Measurements from ENCODE around the gene EYS. TPM values are rescaled to one million over a fixed set of nuclear protein-coding genes. Genes with fewer than 3 reads are reported as not detected.

The EYS gene
- polyA plus RNA-seq, 3 donors, result 0.69 to 0.79 (median 0.70) TPM

DNA sequence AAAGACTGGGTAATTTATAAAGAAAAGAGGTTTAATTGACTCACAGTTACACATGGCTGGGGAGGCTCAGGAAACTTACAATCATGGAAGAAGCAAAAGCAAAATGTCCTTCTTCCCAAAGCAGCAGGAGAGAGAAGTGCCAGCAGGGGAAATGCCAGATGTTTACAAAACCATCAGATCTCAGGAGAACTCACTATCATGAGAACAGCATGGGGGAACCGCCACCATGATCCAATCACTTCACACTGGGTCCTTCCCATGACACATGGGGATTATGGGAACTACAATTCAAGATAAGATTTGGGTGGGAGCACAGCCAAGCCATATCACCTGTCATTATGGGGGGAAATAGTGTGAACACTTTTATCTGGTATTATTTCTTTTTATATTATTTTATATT lies 557.2 kb downstream of the EYS start:
- DNase-seq (ENCODE audit: extremely low read depth in 1 of 11, low read depth in 9 of 11, low spot score in 4 of 11), result no peak

DNA sequence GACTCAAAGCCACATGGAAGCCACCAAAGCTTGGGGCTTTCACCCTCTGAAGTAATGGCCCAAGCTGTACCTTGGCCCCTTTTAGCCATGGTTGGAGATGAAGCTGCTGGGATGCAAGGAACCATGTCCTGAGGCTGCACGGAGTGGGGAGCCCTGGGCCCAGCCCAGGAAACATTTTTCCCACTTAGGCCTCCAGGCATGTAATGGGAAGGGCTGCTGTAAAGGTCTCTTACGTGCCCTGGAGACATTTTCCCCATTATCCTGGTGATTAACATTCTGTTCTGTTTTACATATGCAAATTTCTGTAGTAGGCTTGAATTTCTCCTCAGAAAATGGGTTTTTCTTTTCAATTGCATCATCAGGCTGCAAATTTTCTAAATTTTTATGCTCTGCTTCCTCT lies 558.2 kb downstream of the EYS start:
- DNase-seq (ENCODE audit: extremely low read depth in 1 of 11, low read depth in 9 of 11, low spot score in 4 of 11), result no peak

DNA sequence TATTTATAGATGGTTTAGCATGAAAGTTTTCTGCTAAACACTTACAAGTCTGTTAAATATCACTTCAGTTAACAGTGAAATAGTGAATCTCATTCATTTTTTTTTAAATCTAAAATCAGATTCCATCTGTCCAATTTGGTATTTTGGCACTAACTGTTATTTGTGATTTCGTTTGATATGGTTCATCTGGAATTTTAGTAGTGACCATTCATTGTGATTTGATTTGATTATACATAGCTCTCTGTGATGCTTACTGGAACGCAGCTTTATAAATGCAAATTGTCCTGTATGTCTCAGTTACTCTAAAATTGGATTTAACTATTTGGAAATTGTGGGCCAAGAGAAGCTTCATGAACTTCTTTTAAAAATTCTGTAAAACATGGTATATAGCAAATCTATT lies 571.5 kb downstream of the EYS start:
- DNase-seq (ENCODE audit: extremely low read depth in 1 of 11, low read depth in 9 of 11, low spot score in 4 of 11), result no peak

DNA sequence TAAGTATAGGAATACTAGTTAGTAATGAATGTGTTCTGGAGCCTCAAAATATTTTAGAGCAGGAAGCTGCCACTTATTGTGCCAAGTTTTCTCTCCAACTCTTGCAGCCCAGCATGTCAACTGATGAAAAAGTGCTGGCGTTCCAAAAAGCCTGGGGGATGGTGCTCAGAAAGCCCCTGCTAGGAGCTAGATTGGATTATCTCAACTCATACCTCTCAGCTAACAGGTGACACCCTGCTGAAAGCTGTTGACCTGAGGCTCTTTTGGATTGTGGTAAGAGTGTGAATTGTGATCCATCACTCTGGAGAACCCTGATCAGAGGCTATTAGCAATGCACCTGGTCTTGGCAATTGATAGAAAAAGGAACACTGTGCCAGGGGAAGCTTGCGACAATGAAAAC lies 580.4 kb downstream of the EYS start:
- no peak for DNase-seq (ENCODE audit: extremely low read depth in 1 of 11, low read depth in 9 of 11, low spot score in 4 of 11)

DNA sequence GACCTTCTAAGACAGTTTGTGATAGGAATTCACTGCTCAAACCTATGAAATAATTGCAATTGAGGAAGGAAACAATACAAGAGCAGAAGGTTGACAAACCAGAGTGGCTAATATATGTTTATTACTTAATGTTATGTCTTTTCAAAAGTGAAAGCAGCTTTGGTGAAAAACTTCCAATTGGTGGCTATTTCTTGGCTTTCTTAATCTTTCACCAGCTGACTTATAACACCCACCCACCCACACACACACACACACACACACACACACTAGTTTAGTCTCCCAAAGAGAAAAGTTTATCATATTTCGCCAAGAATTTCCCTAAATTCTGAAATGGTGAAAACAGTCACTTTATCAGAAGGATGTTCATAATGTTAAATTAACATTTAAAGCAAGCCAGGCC lies 583.5 kb downstream of the EYS start:
- no peak for DNase-seq (ENCODE audit: extremely low read depth in 1 of 11, low read depth in 9 of 11, low spot score in 4 of 11)

DNA sequence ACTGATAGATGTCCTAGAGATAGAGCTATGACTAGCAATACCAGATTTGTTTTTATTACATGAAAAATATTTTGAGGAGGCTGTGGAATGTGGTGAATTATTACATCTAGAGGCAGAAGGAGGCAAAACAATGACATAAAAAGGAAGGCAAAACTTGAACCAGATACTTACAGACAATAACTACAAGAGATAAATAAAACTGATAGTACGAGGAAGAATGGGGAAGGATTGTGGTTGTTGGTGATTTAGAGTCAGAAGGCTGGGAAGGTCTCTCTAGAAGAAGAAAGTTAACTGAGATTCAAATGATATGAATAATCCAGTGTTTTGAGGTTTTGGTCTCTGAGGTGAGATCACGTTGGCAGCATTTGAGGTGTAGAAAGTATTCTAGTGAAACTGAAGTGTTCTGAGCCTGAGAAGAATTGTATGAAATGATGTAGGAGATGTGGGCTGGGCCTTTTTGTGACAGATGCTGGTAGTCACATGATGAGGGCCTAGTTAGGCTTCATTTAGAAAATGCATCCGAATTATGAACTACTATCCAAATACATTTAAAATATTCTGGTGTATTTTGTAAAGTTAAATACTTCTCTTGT lies 589.1 kb downstream of the EYS start:
- no peak for DNase-seq (ENCODE audit: extremely low read depth in 1 of 11, low read depth in 9 of 11, low spot score in 4 of 11)

DNA sequence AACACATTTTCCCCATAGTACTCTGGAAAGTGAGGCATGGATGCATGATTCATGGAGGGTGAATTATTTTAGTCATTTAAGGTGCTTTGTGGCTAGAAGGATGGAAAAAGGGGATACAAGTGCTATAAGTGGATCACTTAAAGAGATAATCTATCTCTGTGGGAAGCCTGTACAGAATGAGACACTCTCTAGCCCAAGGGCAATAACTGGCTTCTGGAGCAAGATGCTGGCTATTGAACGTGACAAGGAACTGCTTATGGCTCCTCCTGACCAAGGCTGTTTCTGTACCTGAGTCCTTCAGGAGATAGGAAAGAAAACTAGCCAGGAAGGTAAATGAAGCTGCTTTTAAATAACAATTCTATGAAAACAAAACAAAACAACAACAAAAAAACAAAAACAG lies 590.7 kb downstream of the EYS start:
- no peak for DNase-seq (ENCODE audit: extremely low read depth in 1 of 11, low read depth in 9 of 11, low spot score in 4 of 11)

DNA sequence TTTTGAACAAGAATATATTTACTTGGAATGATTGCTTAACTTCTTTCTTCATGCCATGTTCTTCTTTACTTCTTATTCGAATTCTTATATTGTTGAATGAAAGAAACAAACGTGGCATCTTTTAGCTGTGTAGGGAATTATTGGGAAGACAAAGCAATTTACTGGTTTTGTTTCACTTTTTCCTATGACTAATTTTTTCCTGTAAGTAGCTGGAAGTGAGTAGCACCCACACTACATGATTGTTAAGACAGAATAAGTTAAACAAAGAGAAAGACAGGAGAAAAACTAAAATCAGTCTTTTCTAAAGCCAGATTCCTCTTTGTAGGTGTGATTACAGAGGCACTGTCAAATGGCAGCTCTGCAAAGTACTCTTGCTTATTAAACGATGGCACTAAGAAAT lies 593.4 kb downstream of the EYS start:
- no peak for DNase-seq (ENCODE audit: extremely low read depth in 1 of 11, low read depth in 9 of 11, low spot score in 4 of 11)

DNA sequence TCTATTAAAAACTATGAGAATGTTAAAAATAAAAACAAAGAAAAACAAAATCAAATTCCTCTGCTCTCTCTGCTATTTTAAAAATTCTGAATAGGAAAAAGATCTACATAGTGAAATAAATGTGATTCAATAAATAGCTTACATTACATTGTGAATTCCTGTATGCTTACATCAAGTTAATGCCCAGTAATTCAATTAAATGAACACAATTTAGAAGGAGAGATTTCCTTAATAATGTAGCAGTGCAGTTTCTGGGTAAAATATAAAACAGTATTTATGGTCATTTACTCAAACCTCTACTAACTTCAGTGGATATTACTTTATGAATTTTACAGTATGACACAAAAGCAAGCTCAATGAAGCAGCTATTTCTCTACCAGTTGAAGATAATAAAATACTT lies 594.6 kb downstream of the EYS start:
- DNase-seq (ENCODE audit: extremely low read depth in 1 of 11, low read depth in 9 of 11, low spot score in 4 of 11), result no peak

DNA sequence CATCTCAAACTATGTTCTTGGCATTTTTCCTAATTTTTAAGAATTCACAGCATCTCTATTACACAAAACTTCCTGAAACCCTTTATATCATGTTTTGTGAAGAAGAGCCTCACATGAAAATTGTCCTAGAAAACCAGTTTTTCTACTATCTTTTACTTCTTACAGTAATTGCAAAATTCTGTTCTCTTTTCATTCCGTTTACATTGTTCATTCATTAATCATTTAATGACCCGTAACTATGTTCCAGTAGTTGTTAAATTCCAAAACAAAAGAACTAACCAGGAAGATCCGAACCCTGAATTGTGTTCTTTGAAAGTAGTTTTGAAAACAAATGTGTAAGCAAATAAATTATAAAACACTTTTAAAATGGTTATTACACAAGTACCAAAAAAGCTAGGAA lies 597.0 kb downstream of the EYS start:
- DNase-seq (ENCODE audit: extremely low read depth in 1 of 11, low read depth in 9 of 11, low spot score in 4 of 11), result no peak

DNA sequence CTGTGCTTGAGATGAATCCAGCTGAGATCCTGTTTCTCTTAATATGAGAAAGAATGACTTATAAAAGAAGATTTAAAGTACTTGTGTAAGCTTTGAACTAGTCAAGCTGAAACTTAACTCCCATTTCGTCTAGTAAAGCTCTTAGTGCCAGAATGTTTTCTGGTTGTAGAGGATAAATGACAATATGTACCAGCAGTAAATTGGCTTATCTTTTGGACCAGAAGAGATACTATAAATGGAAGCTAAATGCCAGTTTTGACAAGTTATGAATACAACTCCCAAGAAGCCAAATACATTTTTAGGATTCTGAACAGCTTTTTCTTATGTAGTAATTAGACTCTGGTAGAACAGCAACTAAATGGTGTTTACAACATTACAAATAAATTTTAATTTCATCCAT lies 608.7 kb downstream of the EYS start:
- no peak for DNase-seq (ENCODE audit: extremely low read depth in 1 of 11, low read depth in 9 of 11, low spot score in 4 of 11)

DNA sequence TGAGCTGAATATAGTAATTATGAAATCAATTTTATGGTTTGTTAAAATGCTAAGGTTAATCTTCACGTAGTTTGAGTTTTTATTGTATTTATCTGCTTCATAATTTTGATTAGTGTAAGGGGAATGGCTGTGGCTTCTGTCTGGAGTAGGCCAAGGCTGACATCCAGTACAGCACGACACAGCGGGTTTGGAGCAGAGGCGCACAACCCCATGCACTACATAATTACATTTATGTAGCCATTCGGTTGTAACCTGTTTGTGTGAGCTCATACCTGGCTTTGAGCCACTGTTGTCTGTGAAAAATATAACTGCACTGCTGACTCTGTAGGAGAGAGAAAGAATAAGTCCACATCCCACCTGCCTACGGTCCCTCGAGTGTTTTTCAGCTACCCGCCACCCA lies 615.5 kb downstream of the EYS start:
- DNase-seq (ENCODE audit: extremely low read depth in 1 of 11, low read depth in 9 of 11, low spot score in 4 of 11), result no peak

DNA sequence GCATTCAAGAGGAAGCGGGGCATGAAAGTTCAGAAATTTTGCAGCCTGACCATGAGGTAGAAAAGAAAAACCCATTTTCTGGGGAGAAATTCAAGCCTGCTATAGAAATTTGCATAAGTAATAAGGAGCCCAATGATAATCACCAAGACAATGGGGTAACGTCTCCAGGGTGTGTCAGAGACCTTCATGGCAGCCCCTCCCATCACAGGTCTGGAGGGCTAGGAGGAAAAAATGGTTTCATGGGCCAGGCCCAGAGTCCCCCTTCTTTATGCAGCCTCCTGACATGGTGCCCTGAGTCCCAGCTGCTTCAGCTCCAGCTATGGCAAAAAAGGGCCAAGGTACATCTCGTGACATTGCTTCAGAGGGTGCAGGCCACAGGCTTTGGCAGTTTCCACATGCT lies 618.5 kb downstream of the EYS start:
- DNase-seq (ENCODE audit: extremely low read depth in 1 of 11, low read depth in 9 of 11, low spot score in 4 of 11), result no peak

DNA sequence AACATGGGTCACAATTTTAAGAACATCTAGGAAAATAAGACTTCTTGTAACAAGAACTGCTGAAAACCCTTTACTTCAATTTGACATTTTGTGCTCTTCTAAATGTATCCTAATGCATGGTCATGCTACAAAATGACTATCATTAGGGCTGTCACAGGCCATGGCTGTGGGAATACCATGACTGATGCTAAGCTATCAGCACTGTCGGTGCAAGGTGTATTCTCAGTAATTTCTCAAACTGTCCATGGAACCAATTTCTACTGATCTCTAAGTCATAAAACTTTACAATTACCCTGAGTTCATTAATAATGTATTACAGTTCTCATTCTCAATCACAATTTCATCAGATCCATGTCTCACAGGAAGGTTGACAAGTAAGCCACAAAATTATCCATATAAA lies 625.3 kb downstream of the EYS start:
- no peak for DNase-seq (ENCODE audit: extremely low read depth in 1 of 11, low read depth in 9 of 11, low spot score in 4 of 11)

DNA sequence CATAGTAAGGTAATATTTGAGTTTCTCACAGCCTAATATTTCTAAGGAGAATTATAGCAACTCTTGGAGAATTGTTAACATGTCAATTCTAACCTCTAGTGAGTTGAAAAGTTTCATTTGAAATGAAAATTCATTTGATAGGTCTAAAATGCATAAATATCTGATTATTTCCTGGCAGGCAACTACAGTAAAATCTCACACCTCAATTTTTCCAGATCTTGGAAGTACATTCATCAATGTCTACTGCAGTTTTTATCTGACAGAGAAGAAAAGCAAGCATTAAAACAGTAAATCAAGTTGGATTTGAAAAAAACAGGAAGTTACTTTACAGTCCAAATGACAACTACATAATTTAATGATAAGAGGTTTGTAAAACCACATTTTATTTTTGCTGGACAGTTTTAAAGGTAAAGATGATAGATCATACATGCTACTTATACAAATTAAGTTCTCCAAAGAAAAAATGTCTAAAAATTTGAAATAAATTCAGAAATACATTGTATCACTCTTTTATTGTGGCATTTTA lies 631.3 kb downstream of the EYS start:
- DNase-seq (ENCODE audit: extremely low read depth in 1 of 11, low read depth in 9 of 11, low spot score in 4 of 11), result no peak

DNA sequence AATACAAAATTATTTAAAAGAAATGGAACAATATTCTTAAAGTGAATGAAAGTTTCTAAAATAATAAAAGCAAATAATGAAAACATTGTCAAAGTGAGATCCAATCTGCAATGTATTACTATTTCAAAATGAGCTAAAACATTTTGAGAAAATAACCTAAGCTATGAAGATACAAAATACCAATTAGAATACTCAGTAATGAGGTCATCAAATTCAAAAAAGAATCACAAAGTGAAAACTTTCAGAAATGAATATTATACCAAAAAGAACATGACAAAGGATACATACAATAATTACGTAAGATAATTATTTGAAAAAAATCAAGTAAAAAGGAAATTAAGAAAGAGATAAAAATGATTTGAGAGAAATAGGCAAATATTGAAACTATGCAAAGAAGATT lies 634.5 kb downstream of the EYS start:
- DNase-seq (ENCODE audit: extremely low read depth in 1 of 11, low read depth in 9 of 11, low spot score in 4 of 11), result no peak

DNA sequence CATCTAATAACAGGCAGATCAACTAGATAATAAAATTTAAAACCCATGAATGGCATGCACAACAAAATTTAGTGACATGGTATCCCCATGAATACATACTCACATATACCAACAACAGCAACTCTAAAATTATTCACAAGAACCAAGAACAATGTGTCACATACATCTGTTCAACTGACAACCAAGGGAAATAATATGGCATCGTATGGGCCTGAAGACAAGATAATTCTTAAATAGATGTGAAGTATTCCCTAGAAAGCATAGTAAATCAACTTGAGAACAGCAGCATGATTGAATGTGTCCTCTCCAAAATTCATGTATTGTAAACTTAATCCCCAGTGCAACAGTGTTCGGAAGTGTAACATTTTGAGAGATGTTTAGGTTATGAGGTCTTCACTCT lies 635.5 kb downstream of the EYS start:
- DNase-seq (ENCODE audit: extremely low read depth in 1 of 11, low read depth in 9 of 11, low spot score in 4 of 11), result no peak

DNA sequence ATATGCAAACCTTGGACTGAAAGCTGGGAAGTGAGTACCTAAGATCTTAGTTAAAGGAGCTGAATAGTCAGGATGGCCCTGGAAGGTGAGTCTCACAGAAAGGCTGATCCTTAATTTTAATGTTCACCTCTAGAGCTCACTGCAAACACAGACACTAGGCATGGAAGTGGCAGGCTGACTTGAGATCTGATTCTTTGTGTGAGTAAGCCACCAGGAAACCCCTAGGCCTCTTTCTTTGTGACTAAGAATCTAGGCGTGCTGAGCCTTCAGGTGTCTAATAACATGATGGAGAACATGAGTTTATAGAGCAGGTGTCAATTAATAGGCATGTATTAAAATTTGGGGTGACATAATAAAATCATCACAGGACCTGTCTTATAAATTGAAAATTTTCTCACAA lies 642.2 kb downstream of the EYS start:
- no peak for DNase-seq (ENCODE audit: extremely low read depth in 1 of 11, low read depth in 9 of 11, low spot score in 4 of 11)

DNA sequence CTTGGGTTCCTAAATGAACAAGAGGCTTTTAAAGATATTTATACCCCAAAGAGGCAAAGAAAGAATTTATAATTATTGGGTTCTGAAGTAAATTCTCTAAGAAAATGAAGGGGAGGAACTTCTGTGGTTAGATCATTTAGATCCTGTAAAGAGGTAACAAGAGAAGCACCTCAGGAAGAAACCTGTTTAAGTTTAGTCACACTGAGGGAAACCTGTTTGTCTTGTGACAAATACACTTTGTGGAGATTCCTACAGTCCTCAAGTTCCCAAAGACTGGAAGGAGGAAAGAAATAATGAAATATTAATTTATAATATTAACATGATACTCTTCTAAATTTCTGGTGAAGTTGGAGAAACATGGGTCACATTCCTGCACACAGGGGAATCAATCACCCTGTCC lies 647.5 kb downstream of the EYS start:
- DNase-seq (ENCODE audit: extremely low read depth in 1 of 11, low read depth in 9 of 11, low spot score in 4 of 11), result no peak

DNA sequence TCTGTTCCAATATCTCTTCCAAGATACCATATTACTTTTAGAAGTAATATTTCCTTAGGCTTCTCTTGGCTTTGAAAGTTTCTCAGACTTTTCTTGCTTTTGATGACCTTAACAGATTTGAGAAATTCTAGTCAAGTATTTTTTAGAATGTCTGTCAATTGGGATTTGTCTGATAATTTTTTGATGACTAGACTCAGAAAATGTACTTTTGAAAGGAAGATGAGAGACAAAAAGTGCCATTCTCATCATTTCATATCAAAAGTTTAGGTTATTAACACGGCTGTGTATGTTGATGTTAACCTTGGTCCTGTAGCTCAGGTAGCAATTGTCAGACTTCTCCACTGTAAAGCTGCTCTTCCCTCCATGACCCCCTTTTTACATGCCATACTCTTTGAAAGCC lies 651.5 kb downstream of the EYS start:
- DNase-seq (ENCODE audit: extremely low read depth in 1 of 11, low read depth in 9 of 11, low spot score in 4 of 11), result no peak

DNA sequence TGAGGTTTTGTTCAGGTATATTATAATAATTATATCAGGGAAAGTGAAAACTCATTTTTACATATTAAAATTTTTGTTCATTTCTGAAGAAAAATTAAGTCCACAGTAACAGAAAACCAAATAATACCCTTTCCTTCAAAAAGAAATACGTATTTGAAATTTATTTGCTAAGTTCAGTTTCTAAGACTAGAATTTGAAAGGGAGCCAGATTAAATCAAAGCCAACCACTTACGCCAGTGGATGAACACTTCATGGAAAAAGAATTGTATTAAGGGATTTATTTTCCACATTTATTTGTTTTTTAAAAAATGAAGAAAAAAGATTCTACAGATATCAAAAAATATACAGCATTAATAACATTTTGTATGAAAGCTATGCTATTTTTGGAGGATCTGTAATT lies 654.4 kb downstream of the EYS start:
- DNase-seq (ENCODE audit: extremely low read depth in 1 of 11, low read depth in 9 of 11, low spot score in 4 of 11), result no peak

DNA sequence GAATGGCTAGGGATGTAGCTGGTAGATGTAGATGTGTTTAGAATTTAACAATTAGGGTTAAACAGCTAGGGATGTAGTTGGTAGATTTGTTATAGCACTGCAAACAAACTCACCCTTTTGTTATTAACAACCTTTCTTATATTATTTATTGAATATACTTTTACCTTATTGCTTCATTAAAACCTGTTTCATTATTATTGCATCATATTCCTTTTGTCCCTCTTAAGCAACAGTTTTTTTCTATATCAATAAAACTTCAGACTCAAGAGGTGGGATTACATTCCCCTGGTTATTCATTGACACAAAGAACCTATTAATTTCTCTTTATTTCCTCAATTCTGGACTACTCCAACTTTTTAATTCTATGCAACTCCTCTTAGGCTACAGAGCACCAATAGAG lies 661.2 kb downstream of the EYS start:
- no peak for DNase-seq (ENCODE audit: extremely low read depth in 1 of 11, low read depth in 9 of 11, low spot score in 4 of 11)
